HS-5 (cell line): ENCODE results near the gene PRR14.
"Not testable (repeated sequence)": the region's sequence is repeated elsewhere in the genome, so short reads cannot be mapped to it uniquely, and the experiment has no call there.

Experiments
- DNase-seq: peaks from one replicate; pipeline ENCODE4 v3.0.0-alpha.2; 2012; ENCODE audit warnings: low read depth

Gene PRR14

GRCh38 chr16:30692396-30693064 lies 41.8 kb downstream of the PRR14 start:
- DNase-seq, result no peak

GRCh38 chr16:30694926-30695693 lies 44.4 kb downstream of the PRR14 start:
- no peak for DNase-seq

GRCh38 chr16:30696646-30697045 lies 45.9 kb downstream of the PRR14 start:
- DNase-seq, result not testable (repeated sequence)

- no peak for DNase-seq
Observed at GRCh38 chr16:30697264-30698138, 46.7 kb downstream of the PRR14 start.

- DNase-seq, result peak; percentile 82
Observed at GRCh38 chr16:30698139-30698815, 47.5 kb downstream of the PRR14 start.

GRCh38 chr16:30698816-30699614 lies 48.3 kb downstream of the PRR14 start, which contains the start of gene SRCAP:
SRCAP (plus strand) TSS chr16:30699171; CDS start chr16:30700825, 1,654 bp downstream.
- DNase-seq, result peak; percentile 73

- no peak for DNase-seq
Observed at GRCh38 chr16:30699615-30700099, 48.9 kb downstream of the PRR14 start.

- DNase-seq, result no peak
Observed at GRCh38 chr16:30700491-30700890, 49.7 kb downstream of the PRR14 start.

- DNase-seq, result no peak
Observed at GRCh38 chr16:30700971-30701370, 50.2 kb downstream of the PRR14 start.

GRCh38 chr16:30703071-30703470 lies 52.3 kb downstream of the PRR14 start:
- not testable (repeated sequence) for DNase-seq

GRCh38 chr16:30703971-30704370 lies 53.2 kb downstream of the PRR14 start:
- DNase-seq, result no peak
